Mesenchymal stem cell (in vitro differentiated cells and primary cell): Measurements from ENCODE around the gene ATP1A2.

Source experiments
- DNase-seq: peaks from one replicate; pipeline ENCODE4 v3.0.0-alpha.2; 2013
- H2AFZ ChIP-seq: one replicate; pipeline ENCODE4 v1.6.1; 2013; ENCODE audit warnings: low read depth, mild to moderate bottlenecking, control low read depth, inconsistent platforms, low read length, moderate library complexity
- H2AK5ac ChIP-seq: 2 replicates; pipeline ENCODE4 v1.6.1; 2013; ENCODE audit warnings: low read length, moderate library complexity, mild to moderate bottlenecking, inconsistent platforms; ENCODE audit not compliant: severe bottlenecking
- H2BK120ac ChIP-seq: one replicate; pipeline ENCODE4 v1.6.1; 2013; ENCODE audit warnings: low read depth, mild to moderate bottlenecking, inconsistent platforms, low read length, moderate library complexity
- H2BK12ac ChIP-seq, 2 experiments: one replicate each; pipeline ENCODE4 v1.6.1; 2013; ENCODE audit warnings: inconsistent platforms in 2 of 2, low read length in 2 of 2, mild to moderate bottlenecking in 2 of 2, moderate library complexity in 2 of 2, control low read depth in 1 of 2
- H2BK15ac ChIP-seq: one replicate; pipeline ENCODE4 v1.6.1; 2013; ENCODE audit warnings: mild to moderate bottlenecking, low read depth, inconsistent platforms; ENCODE audit not compliant: poor library complexity, severe bottlenecking
- H2BK5ac ChIP-seq: 2 replicates; pipeline ENCODE4 v1.6.1; 2013; ENCODE audit warnings: low read depth, mild to moderate bottlenecking, low read length, control low read depth, inconsistent platforms; ENCODE audit not compliant: poor library complexity, severe bottlenecking
- H3K14ac ChIP-seq, 2 experiments: one replicate each; pipeline ENCODE4 v1.6.1; 2013; ENCODE audit warnings: inconsistent platforms in 2 of 2, low read length in 2 of 2, control low read depth in 1 of 2, mild to moderate bottlenecking in 1 of 2, moderate library complexity in 1 of 2
- H3K18ac ChIP-seq, 2 experiments: one replicate each; pipeline ENCODE4 v1.6.1; 2013; ENCODE audit warnings: inconsistent platforms in 2 of 2, low read length in 2 of 2, control low read depth in 1 of 2, low read depth in 1 of 2, mild to moderate bottlenecking in 1 of 2
- H3K23ac ChIP-seq, 2 experiments: one replicate each; pipeline ENCODE4 v1.6.1; 2013; ENCODE audit warnings: inconsistent platforms in 2 of 2, low read length in 2 of 2, mild to moderate bottlenecking in 2 of 2, moderate library complexity in 2 of 2, control low read depth in 1 of 2
- H3K27ac ChIP-seq: 2 replicates; pipeline ENCODE4 v1.5.1; 2013; ENCODE audit warnings: mild to moderate bottlenecking, moderate library complexity, low read length, control low read depth, inconsistent platforms; ENCODE audit not compliant: poor library complexity, severe bottlenecking
- H3K27me3 ChIP-seq, 2 experiments: 2 replicates each; pipeline versions ENCODE4 v1.6.1 to v1.7.0; 2013; ENCODE audit warnings: low read length in 2 of 2, mild to moderate bottlenecking in 2 of 2, moderate library complexity in 2 of 2, control low read depth in 1 of 2, inconsistent platforms in 1 of 2; ENCODE audit not compliant: control insufficient read depth in 1 of 2, insufficient read depth in 1 of 2
- H3K36me3 ChIP-seq, 2 experiments: 2 replicates each; pipeline versions ENCODE4 v1.6.1 to v1.7.0; 2013; ENCODE audit warnings: low read length in 2 of 2, control low read depth in 1 of 2, inconsistent platforms in 1 of 2, low read depth in 1 of 2, mild to moderate bottlenecking in 1 of 2; ENCODE audit not compliant: insufficient read depth in 2 of 2, control insufficient read depth in 1 of 2
- H3K4ac ChIP-seq, 2 experiments: one replicate each; pipeline ENCODE4 v1.6.1; 2013; ENCODE audit warnings: inconsistent platforms in 2 of 2, low read length in 2 of 2, mild to moderate bottlenecking in 2 of 2, moderate library complexity in 2 of 2, control low read depth in 1 of 2, low read depth in 1 of 2
- H3K4me1 ChIP-seq: 2 replicates; pipeline ENCODE4 v1.6.1; 2013; ENCODE audit warnings: low read depth, low read length, control low read depth; ENCODE audit not compliant: control insufficient read depth, insufficient read depth
- H3K4me2 ChIP-seq: 2 replicates; pipeline ENCODE4 v1.6.1; 2013; ENCODE audit warnings: low read length, mild to moderate bottlenecking, inconsistent platforms; ENCODE audit not compliant: poor library complexity, severe bottlenecking
- H3K4me3 ChIP-seq, 2 experiments: 2 replicates each; pipeline versions ENCODE4 v1.5.1 to v1.7.0; 2013; ENCODE audit warnings: low read length in 2 of 2, mild to moderate bottlenecking in 2 of 2, control low read depth in 1 of 2, low read depth in 1 of 2; ENCODE audit not compliant: insufficient read depth in 1 of 2
- H3K79me1 ChIP-seq: replicated peaks from 2 replicates; pipeline ENCODE4 v1.6.1; 2013; ENCODE audit warnings: mild to moderate bottlenecking, control low read depth, low read length, inconsistent platforms; ENCODE audit not compliant: poor library complexity, severe bottlenecking
- H3K9ac ChIP-seq: 2 replicates; pipeline ENCODE4 v1.7.0; 2013; ENCODE audit warnings: mild to moderate bottlenecking, low read length, moderate library complexity
- H3K9me3 ChIP-seq: 2 replicates; pipeline ENCODE4 v1.7.0; 2013; ENCODE audit warnings: mild to moderate bottlenecking, low read length; ENCODE audit not compliant: control insufficient read depth
- H4K8ac ChIP-seq: one replicate; pipeline ENCODE4 v1.6.1; 2013; ENCODE audit warnings: inconsistent platforms, mild to moderate bottlenecking, low read length, moderate library complexity
- H4K91ac ChIP-seq: one replicate; pipeline ENCODE4 v1.6.1; 2013; ENCODE audit warnings: mild to moderate bottlenecking, low read length, inconsistent platforms
- WGBS: methylation state at CpG from one replicate; pipeline ENCODE4 v1.1.7; 2013; ENCODE audit warnings: mixed read lengths; 5-methylcytosine and 5-hydroxymethylcytosine counted together

Gene ATP1A2

GRCh38 chr1:160168016-160168415 is 52.5 kb downstream of the ATP1A2 start:
- Histone ChIP-seq H3K9ac (no peak overlapping the region), H4K91ac (no peak overlapping the region), H3K79me1 (no peaks in the 10 kb centered on the region), H2BK15ac (no peak overlapping the region), H3K27me3 (peaks cover 14 to 33% of the 10 kb centered on the region in 2 experiments), H2AK5ac (no peak overlapping the region), H2AFZ (no peak overlapping the region), H3K4me2 (no peak overlapping the region), H3K14ac (no peak overlapping the region), H2BK5ac (no peak overlapping the region), H3K23ac (no peak overlapping the region), H4K8ac (no peak overlapping the region), H3K9me3 (no peaks in the 10 kb centered on the region), H3K4ac (no peak overlapping the region), H2BK120ac (no peak overlapping the region), H3K27ac (no peak overlapping the region), H3K18ac (no peak overlapping the region), H2BK12ac (no peak overlapping the region), H3K4me3 (no peak overlapping the region), H3K36me3 (no peaks in the 10 kb centered on the region), H3K4me1 (peaks cover 14% of the 10 kb centered on the region)
- 96% methylated on average over 5 of the region's 5 CpGs for WGBS
- no peak for DNase-seq

- DNase-seq = no peak
- no peaks in the 10 kb centered on the region for H3K79me1 ChIP-seq
- WGBS = 60% methylated on average over 12 of the region's 13 CpGs
- H3K23ac ChIP-seq = no peak overlapping the region
- H3K4me3 ChIP-seq = peak overlapping the region in 1 of 2 experiments; percentile 57
- H3K36me3 ChIP-seq = no peaks in the 10 kb centered on the region
- H2BK15ac ChIP-seq = no peak overlapping the region
- H3K4me1 ChIP-seq = peaks cover 14% of the 10 kb centered on the region
- H3K4ac ChIP-seq = no peak overlapping the region
- H2BK5ac ChIP-seq = no peak overlapping the region
- peaks cover 19 to 41% of the 10 kb centered on the region in 2 experiments for H3K27me3 ChIP-seq
- no peak overlapping the region for H2BK120ac ChIP-seq
- H4K8ac ChIP-seq = no peak overlapping the region
- peak overlapping the region; percentile 9 for H3K27ac ChIP-seq
- H3K14ac ChIP-seq = no peak overlapping the region
- H4K91ac ChIP-seq = no peak overlapping the region
- no peaks in the 10 kb centered on the region for H3K9me3 ChIP-seq
- no peak overlapping the region for H2AK5ac ChIP-seq
- no peak overlapping the region for H3K18ac ChIP-seq
- H3K4me2 ChIP-seq = no peak overlapping the region
- H3K9ac ChIP-seq = peak overlapping the region; percentile 21
- no peak overlapping the region for H2BK12ac ChIP-seq
- no peak overlapping the region for H2AFZ ChIP-seq
Observed at GRCh38 chr1:160168609-160169369, 53.2 kb downstream of the ATP1A2 start.

GRCh38 chr1:160169553-160170399 is 54.2 kb downstream of the ATP1A2 start:
- WGBS = 47% methylated on average over 15 of the region's 15 CpGs
- Histone ChIP-seq H2AFZ (no peak overlapping the region), H3K4me2 (peak overlapping the region; percentile 24), H3K18ac (no peak overlapping the region), H3K23ac (no peak overlapping the region), H2BK12ac (no peak overlapping the region), H2AK5ac (no peak overlapping the region), H2BK5ac (no peak overlapping the region), H3K27ac (peak overlapping the region; percentile 13), H3K14ac (no peak overlapping the region), H3K9me3 (no peaks in the 10 kb centered on the region), H3K4ac (no peak overlapping the region), H3K27me3 (peaks cover 28 to 39% of the 10 kb centered on the region in 2 experiments), H3K4me3 (peak overlapping the region in 1 of 2 experiments; percentile 57), H2BK120ac (no peak overlapping the region), H3K79me1 (no peaks in the 10 kb centered on the region), H3K4me1 (peaks cover 14% of the 10 kb centered on the region), H3K36me3 (no peaks in the 10 kb centered on the region), H3K9ac (no peak overlapping the region), H2BK15ac (no peak overlapping the region), H4K8ac (no peak overlapping the region), H4K91ac (no peak overlapping the region)
- no peak for DNase-seq

- Histone ChIP-seq H2AK5ac (no peak overlapping the region), H4K8ac (no peak overlapping the region), H2BK5ac (no peak overlapping the region), H2BK15ac (no peak overlapping the region), H3K23ac (no peak overlapping the region), H3K27ac (no peak overlapping the region), H3K9me3 (no peaks in the 10 kb centered on the region), H2BK12ac (no peak overlapping the region), H3K79me1 (no peaks in the 10 kb centered on the region), H4K91ac (no peak overlapping the region), H3K4ac (no peak overlapping the region), H3K27me3 (peaks cover 28 to 35% of the 10 kb centered on the region in 2 experiments), H3K4me1 (peaks cover 14% of the 10 kb centered on the region), H2AFZ (no peak overlapping the region), H3K4me3 (no peak overlapping the region), H3K36me3 (no peaks in the 10 kb centered on the region), H3K4me2 (no peak overlapping the region), H3K18ac (no peak overlapping the region), H3K9ac (no peak overlapping the region), H3K14ac (no peak overlapping the region), H2BK120ac (no peak overlapping the region)
- DNase-seq = no peak
- 73% methylated on average over 4 of the region's 4 CpGs for WGBS
Observed at GRCh38 chr1:160171354-160171753, 55.8 kb downstream of the ATP1A2 start.
